ENCODE data around the gene ST3GAL4. TPM values are rescaled to one million over a fixed set of nuclear protein-coding genes. Genes with fewer than 3 reads are reported as not detected.
"Not testable (repeated sequence)": the region's sequence is repeated elsewhere in the genome, so short reads cannot be mapped to it uniquely, and the experiment has no call there.

The ST3GAL4 gene
- total RNA-seq, 2 donors from 2014 or later, result 29.2 to 192 TPM

GRCh38 chr11:126362879-126363655 is 7.6 kb downstream of the ST3GAL4 start:
- Histone ChIP-seq H3K27me3 (replicated peaks; ENCODE audit: insufficient read depth) (no peaks in the 10 kb centered on the region), H3K9me3 (no peaks in the 10 kb centered on the region), H3K4me3 (no peak overlapping the region), H3K4me1 (replicated peaks) (peaks cover 5% of the 10 kb centered on the region), H3K36me3 (no peaks in the 10 kb centered on the region), H3K27ac (no peak overlapping the region)
- no peak for DNase-seq (ENCODE audit: low spot score)
- TF ChIP-seq CTCF (IDR thresholded peaks at IDR 0.05) (no peak), POLR2AphosphoS5 (IDR thresholded peaks at IDR 0.05) (no peak)
- 79% methylated on average over 9 of the region's 9 CpGs for WGBS
- intact Hi-C loops (cut with DNase I), result no loop called here

GRCh38 chr11:126363706-126364248 is 8.3 kb downstream of the ST3GAL4 start:
- intact Hi-C loops (cut with DNase I), result no loop called here
- TF ChIP-seq POLR2AphosphoS5 (IDR thresholded peaks at IDR 0.05) (no peak), CTCF (IDR thresholded peaks at IDR 0.05) (no peak), POLR2A (IDR thresholded peaks at IDR 0.05) (no peak)
- H3K36me3 ChIP-seq, result no peaks in the 10 kb centered on the region
- H3K4me1 ChIP-seq (replicated peaks), result peaks cover 5% of the 10 kb centered on the region
- H3K4me3 ChIP-seq, result no peak overlapping the region
- no peak overlapping the region for H3K27ac ChIP-seq
- WGBS, result 86% methylated on average over 10 of the region's 10 CpGs
- H3K9me3 ChIP-seq, result no peaks in the 10 kb centered on the region
- no peak for DNase-seq (ENCODE audit: low spot score)
- H3K27me3 ChIP-seq (replicated peaks; ENCODE audit: insufficient read depth), result no peaks in the 10 kb centered on the region

- intact Hi-C loops (cut with DNase I); DNase-seq (ENCODE audit: low spot score): not testable (repeated sequence)
Measured at GRCh38 chr11:126364735-126365134, 9.2 kb downstream of the ST3GAL4 start.

GRCh38 chr11:126365508-126365907 is 10.0 kb downstream of the ST3GAL4 start:
- H3K9me3 ChIP-seq; H3K4me1 ChIP-seq (replicated peaks); H3K4me3 ChIP-seq; H3K36me3 ChIP-seq; intact Hi-C loops (cut with DNase I); DNase-seq (ENCODE audit: low spot score); H3K27me3 ChIP-seq (replicated peaks; ENCODE audit: insufficient read depth): not testable (repeated sequence)
- peak; percentile 11 for TF ChIP-seq POLR2AphosphoS5 (IDR thresholded peaks at IDR 0.05)
- H3K27ac ChIP-seq, result peak overlapping the region in 1 of 2 donors; percentile 17
- WGBS, result 61% methylated on average over 4 of the region's 5 CpGs

More at GRCh38 chr11:126364735-126365134, 9.2 kb downstream of the ST3GAL4 start:
- not testable (repeated sequence) for H3K27me3 ChIP-seq (replicated peaks; ENCODE audit: insufficient read depth); H3K27ac ChIP-seq; H3K4me3 ChIP-seq; H3K36me3 ChIP-seq; H3K4me1 ChIP-seq (replicated peaks); H3K9me3 ChIP-seq
- WGBS, result 78% methylated on average over 4 of the region's 9 CpGs

- DNase-seq (ENCODE audit: low spot score), result no peak
- no peaks in the 10 kb centered on the region for H3K27me3 ChIP-seq (replicated peaks; ENCODE audit: insufficient read depth)
- no peak overlapping the region for H3K4me3 ChIP-seq
- H3K9me3 ChIP-seq, result no peaks in the 10 kb centered on the region
- intact Hi-C loops (cut with DNase I), result no loop called here
- H3K27ac ChIP-seq, result peak overlapping the region; percentile 17 to 31
- peaks cover 5% of the 10 kb centered on the region for H3K4me1 ChIP-seq (replicated peaks)
- WGBS, result 42% methylated on average over 19 of the region's 19 CpGs
- H3K36me3 ChIP-seq, result no peaks in the 10 kb centered on the region
- TF ChIP-seq POLR2A (IDR thresholded peaks at IDR 0.05) (no peak), CTCF (IDR thresholded peaks at IDR 0.05) (no peak), POLR2AphosphoS5 (IDR thresholded peaks at IDR 0.05) (no peak)
Measured at GRCh38 chr11:126366064-126366822, 10.8 kb downstream of the ST3GAL4 start.

GRCh38 chr11:126366823-126367654 is 11.6 kb downstream of the ST3GAL4 start:
- H3K4me1 ChIP-seq (replicated peaks); H3K9me3 ChIP-seq; H3K27me3 ChIP-seq (replicated peaks; ENCODE audit: insufficient read depth); H3K36me3 ChIP-seq; DNase-seq (ENCODE audit: low spot score); H3K4me3 ChIP-seq; intact Hi-C loops (cut with DNase I): not testable (repeated sequence)
- peak overlapping the region in 1 of 2 donors; percentile 31 for H3K27ac ChIP-seq
- 75% methylated on average over 9 of the region's 14 CpGs for WGBS

- intact Hi-C loops (cut with DNase I); DNase-seq (ENCODE audit: low spot score); H3K27me3 ChIP-seq (replicated peaks; ENCODE audit: insufficient read depth); H3K4me1 ChIP-seq (replicated peaks); H3K9me3 ChIP-seq; H3K36me3 ChIP-seq; H3K4me3 ChIP-seq; H3K27ac ChIP-seq: not testable (repeated sequence)
- 100% methylated on average over 5 of the region's 5 CpGs for WGBS
Measured at GRCh38 chr11:126367806-126368205, 12.3 kb downstream of the ST3GAL4 start.
